LNCaP clone FGC (cell line): ENCODE data around the gene SBK1.

Experiments used
- DNase-seq: peaks from one replicate; pipeline ENCODE4 v3.0.0-alpha.2; 2011; ENCODE audit warnings: low read depth
- H3K4me3 ChIP-seq: 2 replicates; pipeline ENCODE4 v1.5.1; 2011; ENCODE audit warnings: mild to moderate bottlenecking, low read depth, low read length, control low read depth
- TF ChIP-seq, protein P1 (sequence below): IDR thresholded peaks from 2 replicates; pipeline ENCODE4 v1.5.1; 2012; ENCODE audit warnings: mild to moderate bottlenecking; ENCODE audit not compliant: control insufficient read depth, insufficient read depth; ENCODE audit errors: extremely low read depth

SBK1 gene

DNA sequence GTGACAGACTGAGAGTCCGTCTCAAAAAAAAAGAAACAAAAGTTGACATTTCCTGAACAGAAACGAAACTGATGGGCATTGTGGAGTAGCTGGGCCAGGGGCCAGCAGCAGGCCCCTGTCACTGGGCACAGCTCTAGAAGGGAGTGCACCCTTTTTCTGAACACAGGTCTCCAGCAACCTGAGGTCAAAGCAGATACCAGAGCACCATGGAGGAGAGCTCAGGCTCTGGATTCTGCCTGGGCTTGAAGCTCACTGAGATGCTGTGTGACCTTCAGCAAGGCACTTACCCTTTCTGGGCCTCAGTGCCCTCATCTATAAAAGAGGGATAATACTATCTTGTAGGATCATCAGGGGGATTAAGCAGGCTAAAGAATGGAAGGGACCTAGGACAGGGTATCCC lies 5.0 kb downstream of the SBK1 start:
- no peak for DNase-seq
- no peak overlapping the region for H3K4me3 ChIP-seq
- TF ChIP-seq, protein P1, sequence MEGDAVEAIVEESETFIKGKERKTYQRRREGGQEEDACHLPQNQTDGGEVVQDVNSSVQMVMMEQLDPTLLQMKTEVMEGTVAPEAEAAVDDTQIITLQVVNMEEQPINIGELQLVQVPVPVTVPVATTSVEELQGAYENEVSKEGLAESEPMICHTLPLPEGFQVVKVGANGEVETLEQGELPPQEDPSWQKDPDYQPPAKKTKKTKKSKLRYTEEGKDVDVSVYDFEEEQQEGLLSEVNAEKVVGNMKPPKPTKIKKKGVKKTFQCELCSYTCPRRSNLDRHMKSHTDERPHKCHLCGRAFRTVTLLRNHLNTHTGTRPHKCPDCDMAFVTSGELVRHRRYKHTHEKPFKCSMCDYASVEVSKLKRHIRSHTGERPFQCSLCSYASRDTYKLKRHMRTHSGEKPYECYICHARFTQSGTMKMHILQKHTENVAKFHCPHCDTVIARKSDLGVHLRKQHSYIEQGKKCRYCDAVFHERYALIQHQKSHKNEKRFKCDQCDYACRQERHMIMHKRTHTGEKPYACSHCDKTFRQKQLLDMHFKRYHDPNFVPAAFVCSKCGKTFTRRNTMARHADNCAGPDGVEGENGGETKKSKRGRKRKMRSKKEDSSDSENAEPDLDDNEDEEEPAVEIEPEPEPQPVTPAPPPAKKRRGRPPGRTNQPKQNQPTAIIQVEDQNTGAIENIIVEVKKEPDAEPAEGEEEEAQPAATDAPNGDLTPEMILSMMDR: no peak

DNA sequence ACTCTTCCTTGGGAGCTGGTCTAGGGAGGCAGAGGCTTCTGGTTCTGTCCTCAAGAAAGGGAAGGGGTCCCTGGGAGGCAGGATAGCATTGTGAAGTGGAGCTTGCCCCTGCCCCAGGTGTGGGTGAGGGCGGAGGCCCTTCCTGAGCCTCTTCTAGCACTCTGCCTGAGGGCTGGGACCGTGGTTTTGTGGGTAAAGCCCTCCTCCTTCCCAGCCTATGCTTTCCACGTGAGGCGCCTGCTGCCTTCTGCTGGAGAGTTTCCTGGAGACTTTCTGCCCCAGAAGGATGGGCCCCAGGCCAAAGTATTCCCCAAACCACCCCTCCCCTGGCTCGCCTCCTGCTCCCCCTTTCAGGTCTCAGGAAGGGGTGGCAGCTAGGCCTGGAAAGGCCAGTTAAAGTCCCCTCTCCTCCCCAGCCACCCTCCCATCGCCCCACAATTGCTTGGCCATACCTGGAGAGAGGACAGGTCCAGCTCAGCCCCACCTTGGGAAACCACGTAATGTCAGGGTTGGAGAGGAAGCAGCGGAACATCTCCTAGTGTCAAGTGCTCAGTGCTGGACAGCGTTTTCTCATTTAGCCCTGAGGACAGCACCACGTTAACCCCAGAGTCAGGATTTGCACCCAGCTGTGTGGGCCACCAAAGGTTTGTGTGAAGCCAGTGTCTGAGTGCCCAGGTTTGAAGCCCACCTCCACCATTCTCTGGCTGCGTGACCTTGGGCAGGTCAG lies 5.6 kb downstream of the SBK1 start:
- no peak for DNase-seq
- no peak overlapping the region for H3K4me3 ChIP-seq
- TF ChIP-seq, protein P1: no peak

DNA sequence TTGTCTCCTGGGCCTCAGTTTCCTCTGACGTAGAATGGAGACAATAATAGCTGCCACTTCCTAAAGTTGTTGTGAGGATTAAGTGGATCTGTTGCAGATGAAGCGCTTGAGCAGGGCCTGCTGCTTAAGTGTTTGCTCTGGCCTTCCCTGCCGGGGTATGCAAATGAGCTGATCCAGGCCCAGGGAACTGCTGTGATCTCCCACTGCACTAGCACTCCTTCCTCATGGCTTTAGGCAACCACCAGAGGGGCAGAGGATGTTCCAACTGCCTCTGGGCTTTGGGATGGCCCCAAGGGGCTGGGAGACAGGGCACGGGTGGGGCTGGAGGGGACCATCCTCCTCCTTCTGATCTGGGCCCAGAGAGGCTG lies 6.2 kb downstream of the SBK1 start:
- TF ChIP-seq, protein P1: no peak
- no peak overlapping the region for H3K4me3 ChIP-seq
- no peak for DNase-seq

DNA sequence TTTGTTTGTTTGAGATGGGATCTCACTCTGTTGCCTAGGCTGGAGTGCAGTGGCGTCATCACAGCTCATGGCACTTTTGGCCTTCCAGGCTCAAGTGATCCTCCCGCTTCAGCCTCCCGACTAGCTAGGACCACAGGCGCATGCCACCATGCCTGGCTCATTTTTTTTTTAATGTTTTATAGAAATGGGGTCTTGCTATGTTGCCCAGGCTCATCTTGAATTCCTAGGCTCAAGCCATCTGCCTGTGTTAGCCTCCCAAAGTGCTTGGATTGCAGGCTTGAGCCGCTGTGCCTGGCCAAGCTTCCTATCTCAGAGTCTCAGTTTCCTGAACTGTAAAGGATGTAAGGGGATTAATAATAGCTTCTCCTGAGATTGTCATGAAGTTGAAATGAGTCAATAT lies 8.0 kb downstream of the SBK1 start:
- no peak for DNase-seq
- no peak overlapping the region for H3K4me3 ChIP-seq
- TF ChIP-seq, protein P1: no peak

DNA sequence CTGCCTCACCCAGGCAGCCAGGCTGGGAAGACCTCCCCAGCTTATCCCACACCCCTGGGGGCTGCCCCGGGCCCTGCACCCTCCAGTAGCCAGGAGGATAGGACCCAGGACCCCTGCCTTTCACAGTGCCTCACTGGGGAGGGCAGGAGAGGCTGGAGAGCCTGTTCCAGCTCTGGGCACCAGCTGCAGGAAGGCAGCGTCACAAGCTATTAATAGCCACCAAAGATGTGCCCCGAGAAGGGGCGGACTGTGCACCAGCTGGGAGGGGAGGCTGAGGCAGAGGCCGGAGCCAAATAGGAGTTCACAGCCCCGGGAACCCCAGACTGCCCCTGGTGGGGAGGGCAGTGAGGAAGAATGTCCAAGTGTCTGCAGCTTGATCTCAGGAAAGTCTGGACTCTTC lies 8.8 kb downstream of the SBK1 start:
- TF ChIP-seq, protein P1: no peak
- no peak overlapping the region for H3K4me3 ChIP-seq
- no peak for DNase-seq

DNA sequence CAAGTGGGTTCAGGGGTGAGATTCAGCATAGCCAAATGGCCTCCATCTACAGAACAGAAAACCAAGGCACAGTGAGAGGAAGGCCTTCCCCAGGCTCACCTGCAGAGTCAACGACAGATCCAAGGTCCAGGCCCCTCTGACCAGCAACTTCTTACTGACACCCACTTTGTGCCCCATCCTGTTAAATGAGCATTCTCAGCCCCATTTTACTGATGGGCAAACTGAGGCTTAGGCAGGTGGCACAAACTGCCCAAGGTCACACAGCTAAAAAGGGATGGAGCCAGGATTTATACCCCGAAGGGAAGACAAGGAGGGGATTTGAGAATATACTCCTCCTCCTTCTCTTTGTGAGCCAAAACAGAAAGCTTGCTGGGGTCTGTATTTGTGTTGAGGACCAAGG lies 9.3 kb downstream of the SBK1 start:
- no peak overlapping the region for H3K4me3 ChIP-seq
- DNase-seq: no peak
- TF ChIP-seq, protein P1: no peak

DNA sequence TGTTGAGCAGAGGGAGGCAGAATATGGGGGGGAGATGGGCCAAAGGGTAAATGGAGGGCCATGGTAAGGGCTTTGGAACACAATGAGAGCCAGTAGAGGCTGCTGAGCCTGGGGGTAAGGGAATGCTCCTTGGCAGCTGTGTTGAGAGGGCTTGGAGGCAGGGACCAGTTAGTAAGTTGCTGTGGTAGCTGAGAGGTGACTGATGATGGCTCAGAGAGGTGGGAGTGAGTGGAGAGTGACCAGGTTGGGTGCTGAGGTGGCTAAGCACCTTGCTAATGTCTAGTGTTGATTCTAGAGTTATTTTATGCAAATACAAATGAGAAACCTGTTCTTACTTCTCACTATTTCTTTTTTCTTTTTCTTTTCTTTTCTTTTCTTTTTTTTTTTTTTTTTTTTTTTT lies 10.8 kb downstream of the SBK1 start:
- no peak overlapping the region for H3K4me3 ChIP-seq
- DNase-seq: no peak
- TF ChIP-seq, protein P1: no peak
